HG02610 (cell line): ENCODE data around the gene MBNL2.
A peak's percentile ranks its signal among the peaks of the same experiment; 100 is the strongest.

ENCODE experiments used
- ATAC-seq: cut with Tn5 transposase; IDR thresholded peaks from one replicate; pipeline ENCODE4 v1.9.1; 2021; ENCODE audit warnings: mild to moderate bottlenecking, moderate library complexity; ENCODE audit not compliant: unreplicated experiment

The MBNL2 gene

DNA sequence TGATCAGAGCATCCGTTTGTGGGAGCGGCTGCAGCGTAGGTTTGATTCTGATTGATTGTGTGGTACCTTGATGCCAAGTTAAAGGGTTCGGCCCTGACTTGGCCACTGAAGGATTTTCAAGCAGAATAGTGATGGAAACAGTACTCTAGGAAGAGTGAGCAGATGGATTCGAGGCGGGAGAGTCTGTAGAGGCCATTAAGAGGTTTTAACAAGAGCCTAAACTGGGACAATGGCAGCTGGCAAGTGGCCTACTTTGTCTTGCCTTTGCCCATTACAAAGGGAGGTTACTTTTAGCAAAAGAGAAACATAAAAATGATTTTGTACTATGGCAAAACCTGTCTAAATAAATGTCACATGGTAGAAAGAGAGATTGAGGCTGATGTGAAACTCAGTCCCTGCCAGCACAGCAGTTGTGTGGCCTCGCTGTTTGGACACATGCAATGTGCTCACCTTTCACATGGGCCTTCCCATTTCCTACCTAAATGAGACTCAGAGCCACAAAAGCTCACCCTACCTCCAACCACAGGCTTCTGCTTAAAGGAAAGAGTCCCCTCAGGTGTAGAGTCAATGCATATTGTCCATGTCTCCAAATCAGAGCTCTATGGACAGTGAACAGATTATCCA is 149.5 kb downstream of the MBNL2 start:
- ATAC-seq: no peak

DNA sequence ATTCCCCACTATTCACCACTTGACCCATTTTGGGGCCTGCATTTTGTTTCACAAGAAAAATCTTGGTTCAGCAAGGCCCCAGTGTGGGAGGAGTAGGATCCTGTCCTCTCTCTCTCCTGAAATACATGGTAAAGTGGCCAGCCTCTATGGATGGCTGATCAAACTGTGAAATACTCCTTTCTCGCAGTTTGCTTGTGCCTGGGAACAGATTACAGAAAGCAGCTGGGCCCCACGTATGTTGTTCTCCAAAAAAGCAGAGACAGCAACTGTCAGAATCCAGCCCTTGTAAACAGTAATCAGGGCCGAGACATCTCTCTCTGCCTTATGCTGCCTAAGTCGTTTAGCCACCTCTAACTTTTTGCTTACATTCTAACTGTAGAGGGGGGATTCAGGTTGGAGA is 150.8 kb downstream of the MBNL2 start:
- no peak for ATAC-seq

DNA sequence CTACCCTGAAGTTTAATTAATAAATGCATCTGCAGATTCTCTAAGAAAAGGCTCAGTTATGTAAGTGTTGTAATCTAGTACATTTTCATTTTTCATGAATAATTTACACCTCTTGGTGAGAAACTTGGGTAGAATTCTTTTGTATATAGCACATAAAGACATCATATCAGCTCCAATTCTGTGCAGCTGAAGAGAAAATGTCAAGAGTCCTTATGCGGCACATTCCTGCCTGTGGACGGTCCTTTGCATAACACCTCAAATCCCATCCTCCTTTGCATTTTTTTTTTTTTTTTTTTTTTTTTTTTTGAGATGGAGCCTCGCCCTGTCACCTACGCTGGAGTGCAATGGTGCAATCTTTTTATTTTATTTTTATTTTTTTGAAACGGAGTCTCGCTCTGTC is 151.7 kb downstream of the MBNL2 start:
- ATAC-seq: no peak

DNA sequence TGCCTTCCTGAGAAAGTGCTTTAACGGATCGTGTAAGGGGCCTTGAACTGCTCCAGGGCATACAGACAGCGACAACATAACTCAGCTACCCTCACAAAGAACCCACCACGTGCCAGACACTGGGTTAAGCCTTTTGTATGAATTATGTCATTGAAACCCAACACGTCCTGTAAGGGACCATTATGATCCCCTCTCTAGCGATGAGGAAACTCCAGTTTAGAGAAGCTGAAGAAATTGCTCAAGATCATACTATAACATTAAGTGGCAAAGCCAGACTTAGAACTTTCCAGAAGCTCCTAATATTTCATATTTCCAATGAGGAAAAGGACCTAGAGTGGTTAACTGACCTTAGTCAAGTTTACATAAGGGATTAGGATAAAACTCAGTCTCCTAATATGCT is 154.8 kb downstream of the MBNL2 start:
- no peak for ATAC-seq

DNA sequence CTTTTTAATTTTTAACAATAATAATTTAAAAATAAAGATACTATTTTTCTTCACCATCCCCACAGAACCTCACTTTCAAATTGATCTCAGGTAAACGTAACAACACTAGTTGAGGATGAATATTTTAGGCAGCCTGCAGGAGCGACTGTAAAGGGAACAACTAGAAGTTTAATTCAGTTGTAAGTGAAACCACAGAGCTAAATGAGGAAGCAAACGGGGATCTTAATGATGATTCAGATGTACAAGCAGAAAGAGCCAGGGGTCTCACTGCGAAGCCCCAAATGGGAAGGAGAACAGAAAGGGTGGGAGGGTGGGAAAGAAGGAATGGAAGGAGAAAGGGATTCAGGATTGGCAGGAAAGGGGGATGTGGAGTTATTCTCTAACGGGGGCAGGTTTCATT is 157.3 kb downstream of the MBNL2 start:
- no peak for ATAC-seq

DNA sequence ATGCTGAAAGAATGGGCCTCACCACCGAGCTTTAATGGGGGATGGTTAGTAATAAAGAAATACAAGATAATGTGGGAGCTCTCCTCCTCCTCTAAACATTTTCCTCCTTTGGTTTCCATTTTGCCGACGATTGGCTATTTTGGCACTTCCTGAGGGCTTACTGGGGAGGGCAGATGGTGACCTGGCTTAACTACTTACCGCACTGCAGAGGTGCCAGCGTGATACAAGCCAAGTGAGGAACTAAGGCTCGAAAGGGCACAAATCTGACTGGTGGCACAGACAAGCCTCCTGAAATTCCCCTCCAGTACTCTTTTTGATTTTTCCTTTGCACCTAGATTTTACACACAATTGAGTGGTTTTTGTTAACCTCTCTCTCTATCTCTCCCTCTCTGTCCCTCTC is 158.6 kb downstream of the MBNL2 start:
- ATAC-seq: no peak

DNA sequence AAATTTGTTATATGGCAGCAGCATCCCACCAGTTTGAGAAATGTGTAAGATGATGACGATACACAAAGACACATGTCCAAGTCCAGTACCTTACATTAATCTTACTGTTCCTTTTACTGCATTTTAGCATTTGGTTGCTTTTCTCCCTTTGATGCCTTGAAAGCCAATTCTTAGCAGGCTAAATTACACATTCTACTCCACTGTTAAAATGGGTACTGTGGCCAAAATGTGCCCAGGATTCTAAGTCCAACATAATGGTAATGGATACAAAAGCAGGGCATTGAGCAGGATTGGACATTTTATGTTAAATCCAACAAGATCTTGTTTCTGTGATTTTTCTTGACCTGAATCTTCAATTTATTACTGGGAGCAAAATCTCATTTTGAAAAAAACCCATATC is 159.1 kb downstream of the MBNL2 start:
- no peak for ATAC-seq

DNA sequence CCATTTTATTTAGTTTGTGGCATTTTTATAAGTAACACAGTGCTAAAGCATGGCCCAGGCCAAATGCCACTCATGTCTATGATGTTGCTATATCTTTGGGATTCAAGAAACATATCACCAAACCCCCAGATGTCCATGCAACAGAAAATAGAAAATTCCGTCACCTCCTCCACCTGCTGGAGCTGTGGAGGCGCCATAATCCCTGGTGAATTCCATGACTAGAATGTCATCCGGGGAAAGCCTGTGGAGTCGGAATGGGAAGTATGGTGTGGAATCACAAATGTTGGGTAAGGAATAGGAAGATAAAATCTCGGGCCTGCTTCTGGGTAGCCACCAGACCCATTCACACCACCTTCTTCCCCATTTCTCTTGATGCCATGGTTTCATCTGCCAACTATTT is 160.1 kb downstream of the MBNL2 start:
- no peak for ATAC-seq

DNA sequence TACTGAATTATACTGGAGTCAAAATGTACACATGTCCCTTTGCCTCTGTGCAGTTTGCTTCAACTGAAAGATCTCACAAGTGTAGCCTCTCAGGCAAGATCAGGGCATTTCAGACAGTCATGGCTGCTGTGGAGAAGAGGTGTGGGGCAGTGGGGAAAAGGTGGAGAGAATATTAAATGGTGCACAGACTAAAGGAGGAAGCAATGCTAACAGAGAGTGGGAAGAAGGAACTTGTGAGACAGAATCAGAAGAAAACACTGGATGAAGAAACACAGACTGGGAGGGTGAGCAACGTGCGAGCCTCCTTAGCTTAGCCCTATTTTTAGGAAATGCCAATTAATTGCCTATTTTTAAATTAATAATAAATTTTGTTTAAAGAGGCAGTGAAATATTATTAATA is 162.2 kb downstream of the MBNL2 start:
- no peak for ATAC-seq

DNA sequence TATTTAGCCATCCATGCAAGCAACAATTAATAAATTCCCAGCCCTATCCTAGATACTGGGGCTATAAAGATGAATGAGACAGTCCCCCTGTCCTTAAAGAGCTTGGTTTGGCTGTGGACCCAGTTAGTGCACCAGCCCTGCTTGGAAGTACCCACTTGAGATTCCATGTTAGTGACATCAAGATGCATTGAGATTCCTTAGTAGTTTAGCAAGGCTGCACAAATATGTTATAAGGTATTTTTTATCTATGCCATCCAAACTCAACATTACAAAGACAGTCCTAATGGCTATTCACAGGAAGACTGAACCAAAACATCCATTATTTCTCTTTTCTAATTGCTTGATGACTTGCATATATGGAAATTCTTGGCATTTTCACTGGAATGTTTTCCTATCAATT is 163.0 kb downstream of the MBNL2 start:
- no peak for ATAC-seq

DNA sequence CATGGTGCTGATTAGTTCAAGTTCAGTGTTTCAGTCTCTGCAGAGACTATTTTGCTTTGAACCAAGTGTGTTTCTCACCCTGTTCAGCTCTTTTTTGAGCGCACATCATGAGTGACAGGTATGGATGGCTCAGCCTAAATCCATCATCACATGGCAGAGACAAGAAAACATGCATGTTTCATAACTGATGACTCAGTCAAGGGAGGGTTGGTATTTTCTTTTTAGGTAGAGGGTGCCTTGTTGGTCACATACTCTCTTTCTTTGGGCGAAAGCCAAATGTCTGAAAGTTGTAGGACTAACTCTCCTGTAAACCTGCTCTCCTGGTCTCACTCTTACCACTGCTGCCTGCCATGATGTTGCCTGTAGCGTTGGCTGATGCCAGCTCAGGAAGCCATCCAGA is 163.7 kb downstream of the MBNL2 start:
- ATAC-seq: no peak

DNA sequence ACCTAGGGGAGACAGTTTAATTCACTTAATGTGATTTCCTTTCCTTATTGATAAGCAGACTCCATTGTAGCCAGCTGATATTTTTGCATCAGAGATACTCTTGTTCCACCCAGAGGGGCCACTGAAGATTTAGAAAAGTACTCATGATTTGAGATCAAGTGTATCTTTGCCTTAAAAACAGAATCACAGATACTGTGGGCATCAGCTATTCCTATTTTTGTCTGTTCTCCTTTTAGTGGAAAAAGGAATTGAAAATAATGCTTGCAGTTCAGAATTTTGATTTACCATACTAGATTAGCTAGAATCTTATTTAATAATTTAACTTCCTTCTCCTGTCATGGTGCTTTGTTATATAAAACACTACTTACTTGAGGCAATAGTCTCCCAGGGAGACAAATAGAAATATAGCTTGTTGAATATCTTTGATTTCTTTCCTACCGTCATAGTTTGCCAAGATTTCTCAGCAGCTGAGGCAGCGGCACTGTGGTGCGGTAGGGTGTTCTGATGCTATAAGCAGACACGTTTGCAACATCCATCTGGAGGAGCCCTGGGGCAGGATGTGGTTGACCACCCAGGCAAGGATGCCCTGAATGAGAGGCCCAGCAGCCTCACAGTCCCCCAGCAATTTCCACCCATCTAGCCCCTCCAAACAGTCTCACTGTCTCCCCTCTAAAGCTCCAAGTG is 164.8 kb downstream of the MBNL2 start:
- no peak for ATAC-seq

DNA sequence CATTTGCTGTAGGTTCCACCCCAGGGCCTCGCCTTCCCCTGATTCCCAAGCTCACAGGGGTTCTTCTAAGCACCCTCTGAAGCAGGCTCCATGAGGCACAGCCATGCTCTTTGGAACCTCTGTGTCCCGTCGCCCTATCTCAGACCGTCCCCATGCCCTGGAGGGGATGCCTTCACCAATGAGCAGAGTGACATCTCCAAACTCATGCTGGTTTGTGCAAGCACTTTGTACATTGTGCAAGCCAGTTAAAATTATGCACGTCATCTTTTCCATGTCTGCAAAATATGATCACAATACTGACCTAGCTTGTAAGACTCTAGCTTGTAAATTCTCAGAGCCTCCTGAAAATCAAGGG is 165.3 kb downstream of the MBNL2 start:
- no peak for ATAC-seq

DNA sequence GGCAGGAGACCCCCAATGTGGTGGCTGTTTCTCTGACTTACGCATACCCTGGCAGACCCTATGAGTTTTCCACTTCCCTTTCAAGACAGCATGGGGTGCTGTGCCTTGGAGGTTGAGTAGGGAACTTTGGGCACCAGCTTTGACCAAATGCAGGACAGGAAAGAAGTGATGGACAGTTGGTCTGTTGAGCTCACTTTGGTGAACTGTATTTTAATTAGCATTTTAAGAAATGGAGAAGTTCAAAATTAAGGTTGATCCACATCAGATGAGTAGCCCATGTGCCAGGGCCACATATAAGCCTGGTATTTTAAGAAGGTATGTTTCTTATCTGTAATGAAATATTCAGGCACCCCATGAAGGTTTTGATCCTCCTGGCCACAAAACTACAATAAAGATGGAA is 165.8 kb downstream of the MBNL2 start:
- ATAC-seq: no peak

DNA sequence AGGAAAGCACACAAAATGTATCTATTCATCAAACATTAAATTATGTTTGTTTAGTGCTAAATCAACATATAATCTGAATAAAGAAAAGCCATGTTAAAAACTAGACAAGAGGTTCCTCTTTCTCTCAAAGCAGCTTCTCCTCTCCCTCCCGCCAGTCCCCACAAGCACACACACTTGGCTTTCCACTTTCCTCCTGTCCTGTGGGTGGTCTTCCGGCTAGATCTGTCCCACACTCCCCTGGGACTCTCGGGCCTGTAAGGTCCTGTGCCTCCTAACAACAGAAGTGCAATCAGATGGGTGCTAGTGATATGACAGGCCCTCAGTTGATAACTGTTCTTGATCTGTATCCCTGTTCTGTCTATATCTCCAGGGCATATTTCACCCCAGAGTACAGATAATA is 166.2 kb downstream of the MBNL2 start:
- ATAC-seq: peak; percentile 68

DNA sequence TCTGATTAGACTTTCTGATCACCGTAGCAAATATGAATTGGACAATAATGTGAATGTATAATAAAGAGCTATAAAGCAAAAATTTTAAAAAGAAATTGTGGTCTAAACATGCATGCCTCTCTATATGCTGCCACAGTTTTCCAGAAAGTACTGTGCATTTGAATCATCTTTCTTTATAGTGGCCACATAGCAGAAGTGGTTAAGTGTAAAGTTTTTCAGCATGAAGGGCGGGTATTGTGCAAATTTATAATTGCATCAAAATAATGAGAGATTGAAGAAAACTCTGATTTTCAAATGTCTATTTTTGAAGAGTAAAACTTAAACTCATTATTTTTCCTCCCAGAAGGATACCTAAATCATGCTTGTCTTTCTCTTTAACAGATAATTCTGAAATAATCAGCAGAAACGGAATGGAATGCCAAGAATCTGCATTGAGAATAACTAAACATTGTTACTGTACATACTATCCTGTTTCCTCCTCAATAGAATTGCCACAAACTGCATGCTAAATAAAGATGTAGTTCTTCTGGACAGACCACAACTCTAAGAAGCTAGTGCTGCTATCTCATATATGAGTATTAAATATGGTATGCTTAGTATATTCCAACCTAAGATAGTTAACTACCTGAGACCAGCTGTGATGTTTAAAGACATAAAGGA is 168.9 kb downstream of the MBNL2 start:
- ATAC-seq: no peak

DNA sequence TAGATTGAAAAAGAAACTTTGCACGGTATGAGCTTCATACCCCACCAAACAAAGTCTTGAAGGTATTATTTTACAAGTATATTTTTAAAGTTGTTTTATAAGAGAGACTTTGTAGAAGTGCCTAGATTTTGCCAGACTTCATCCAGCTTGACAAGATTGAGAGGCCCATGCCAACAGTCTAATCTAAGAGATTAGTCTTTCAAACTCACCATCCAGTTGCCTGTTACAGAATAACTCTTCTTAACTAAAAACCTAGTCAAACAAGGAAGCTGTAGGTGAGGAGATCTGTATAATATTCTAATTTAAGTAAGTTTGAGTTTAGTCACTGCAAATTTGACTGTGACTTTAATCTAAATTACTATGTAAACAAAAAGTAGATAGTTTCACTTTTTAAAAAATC is 169.9 kb downstream of the MBNL2 start:
- no peak for ATAC-seq

DNA sequence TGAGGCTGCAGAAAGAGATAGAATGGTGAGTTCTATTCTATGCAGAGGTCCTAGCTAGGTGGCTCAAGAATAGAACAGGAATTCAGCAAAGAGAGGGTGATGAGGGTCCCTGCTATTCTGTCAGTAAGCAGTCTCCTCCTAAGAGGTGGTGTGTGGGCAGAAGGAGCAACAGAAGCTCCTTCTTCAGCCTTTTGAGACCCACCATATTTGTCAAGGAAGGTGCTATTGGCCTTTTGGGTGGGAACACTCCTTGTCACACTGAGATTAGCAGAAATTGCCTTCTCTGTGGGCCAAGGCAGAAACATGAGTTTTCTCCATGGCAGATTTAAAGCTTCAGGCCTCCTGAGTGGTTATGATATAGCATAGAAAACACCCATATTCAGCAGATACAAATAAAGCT is 172.4 kb downstream of the MBNL2 start:
- no peak for ATAC-seq

DNA sequence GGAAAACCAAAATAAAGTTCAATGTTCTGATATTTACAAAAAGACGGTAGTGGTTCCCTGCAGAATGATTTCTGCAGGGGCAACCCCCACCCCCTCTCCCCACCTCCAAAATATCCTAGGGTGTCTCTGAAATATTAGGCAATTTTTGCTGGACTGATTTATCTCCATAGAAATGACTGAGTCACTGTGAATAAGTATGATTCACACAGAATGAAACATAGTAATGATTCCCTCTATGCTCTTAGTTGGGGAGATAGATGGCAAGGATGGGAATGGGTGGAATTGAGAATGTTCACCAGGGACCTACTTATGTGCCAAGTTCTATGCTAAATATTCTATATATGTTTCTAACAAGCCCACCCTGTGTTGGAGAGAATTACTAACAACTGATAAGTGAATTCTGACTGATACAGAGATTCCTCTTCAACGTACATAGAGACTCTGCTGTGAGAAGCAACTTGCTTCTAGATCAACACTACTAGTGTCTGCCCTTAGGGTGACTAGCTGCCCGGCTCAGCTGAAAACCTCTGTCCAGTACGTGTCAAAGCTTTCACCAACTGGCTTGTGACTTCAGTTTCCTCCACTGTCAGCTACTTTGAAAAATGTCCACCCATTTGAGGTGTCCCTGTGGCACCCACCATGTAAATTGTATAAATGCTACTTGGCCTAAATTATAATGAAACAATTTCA is 173.5 kb downstream of the MBNL2 start:
- no peak for ATAC-seq

DNA sequence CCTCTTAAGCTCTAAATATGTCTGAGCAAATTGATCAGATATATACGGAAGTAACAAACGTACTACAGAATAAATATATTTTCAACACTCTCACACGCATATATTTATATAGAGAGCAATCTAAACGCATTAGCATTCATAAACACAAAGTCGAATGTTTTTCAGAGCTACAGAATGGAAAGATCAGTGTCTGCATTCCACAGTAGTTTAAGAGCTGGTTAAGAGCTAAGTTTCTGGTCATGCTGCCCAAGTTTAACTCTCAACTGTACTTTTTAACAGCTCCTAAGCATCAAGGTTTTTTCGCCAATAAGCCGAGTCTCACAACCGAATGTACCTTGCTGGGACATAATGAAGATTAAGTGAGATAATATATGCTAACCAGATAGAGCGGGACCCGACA is 175.1 kb downstream of the MBNL2 start:
- no peak for ATAC-seq

DNA sequence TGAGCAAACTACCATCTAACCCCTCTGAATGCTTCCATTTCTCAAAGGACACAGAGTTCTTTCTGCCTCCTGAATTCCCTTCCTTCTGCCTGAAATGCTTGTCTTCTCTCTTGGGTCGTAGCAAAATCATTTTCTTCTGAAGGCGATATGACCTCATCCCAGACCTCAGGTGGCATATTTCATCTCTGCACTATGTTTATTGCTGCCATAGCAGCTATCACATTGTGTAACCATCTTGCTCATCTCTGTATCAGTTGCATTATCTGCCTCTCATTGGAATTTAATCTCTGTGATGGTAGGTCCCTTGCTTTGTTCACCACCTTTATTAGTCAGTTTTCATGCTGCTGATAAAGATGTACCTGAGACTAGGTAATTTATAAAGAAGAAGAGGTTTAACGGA is 179.3 kb downstream of the MBNL2 start:
- ATAC-seq: no peak
